OCI-LY1 (cell line): ENCODE data around the gene HS3ST3B1.

Source experiments
- H2AFZ ChIP-seq: fragments of 200-600 bp; sonication (generic), shearing (Covaris generic); 2 replicates; pipeline ENCODE4 v1.6.0; 2014; ENCODE audit warnings: antibody characterized with exemption, mild to moderate bottlenecking, low read length
- H3F3A ChIP-seq: fragments of 200-600 bp; sonication (generic), shearing (Covaris generic); 2 replicates; pipeline ENCODE4 v1.6.0; 2014; ENCODE audit warnings: mild to moderate bottlenecking, antibody characterized with exemption, low read length, moderate library complexity; ENCODE audit not compliant: insufficient read depth
- H3K27ac ChIP-seq: fragments of 200-600 bp; sonication (generic); 2 replicates; pipeline ENCODE4 v1.5.1; 2014; ENCODE audit warnings: low read length, mixed run types, mild to moderate bottlenecking, low read depth; ENCODE audit not compliant: poor library complexity, severe bottlenecking
- H3K27me3 ChIP-seq: fragments of 200-600 bp; sonication (generic); 2 replicates; pipeline ENCODE4 v1.6.0; 2014; ENCODE audit warnings: antibody characterized with exemption, mild to moderate bottlenecking, low read length, moderate library complexity; ENCODE audit not compliant: insufficient read depth
- H3K36me3 ChIP-seq: fragments of 200-600 bp; sonication (generic); 2 replicates; pipeline ENCODE4 v1.6.1; 2014; ENCODE audit warnings: mild to moderate bottlenecking, antibody characterized with exemption, low read length, moderate library complexity, mixed read lengths; ENCODE audit not compliant: insufficient read depth
- H3K4me1 ChIP-seq: fragments of 200-600 bp; sonication (generic); 2 replicates; pipeline ENCODE4 v1.5.1; 2014; ENCODE audit warnings: mild to moderate bottlenecking, low read length, moderate library complexity; ENCODE audit not compliant: insufficient read depth, severe bottlenecking
- H3K4me2 ChIP-seq: fragments of 200-600 bp; sonication (generic), shearing (Covaris generic); 2 replicates; pipeline ENCODE4 v1.6.1; 2014; ENCODE audit warnings: low read length
- H3K4me3 ChIP-seq: fragments of 200-600 bp; sonication (generic); 2 replicates; pipeline ENCODE4 v1.5.1; 2014; ENCODE audit warnings: low read length, low read depth, mild to moderate bottlenecking, mixed read lengths; ENCODE audit not compliant: poor library complexity, severe bottlenecking
- H3K79me2 ChIP-seq: fragments of 200-600 bp; shearing (Covaris generic); 2 replicates; pipeline ENCODE4 v1.6.1; 2016; ENCODE audit warnings: mixed run types, low read length, mixed read lengths; ENCODE audit not compliant: insufficient read depth
- H3K9ac ChIP-seq: fragments of 200-600 bp; sonication (generic), shearing (Covaris generic); 2 replicates; pipeline ENCODE4 v1.6.1; 2014; ENCODE audit warnings: mild to moderate bottlenecking, low read length, mixed read lengths
- H3K9me2 ChIP-seq: fragments of 200-600 bp; sonication (generic), shearing (Covaris generic); 2 replicates; pipeline ENCODE4 v1.6.1; 2014; ENCODE audit warnings: low read depth, mild to moderate bottlenecking, low read length, mixed read lengths
- H3K9me3 ChIP-seq: fragments of 200-600 bp; shearing (Covaris generic); 2 replicates; pipeline ENCODE4 v1.6.1; 2014; ENCODE audit warnings: low read length, mixed read lengths
- H4K20me1 ChIP-seq: fragments of 200-600 bp; sonication (generic), shearing (Covaris generic); 2 replicates; pipeline ENCODE4 v1.6.0; 2016; ENCODE audit warnings: mild to moderate bottlenecking, low read length; ENCODE audit not compliant: insufficient read depth
- EZH2 ChIP-seq: fragments of 200-600 bp; sonication (generic), shearing (Covaris generic); IDR thresholded peaks from 2 replicates; pipeline ENCODE4 v1.8.0; 2017; ENCODE audit warnings: borderline replicate concordance, mixed run types, mild to moderate bottlenecking, antibody characterized with exemption, low read length, moderate library complexity, mixed read lengths
- TF ChIP-seq, protein P1 (sequence below): fragments of 200-600 bp; sonication (generic), shearing (Covaris generic); IDR thresholded peaks from 2 replicates; pipeline ENCODE4 v1.5.1; 2017; ENCODE audit warnings: mild to moderate bottlenecking, antibody characterized with exemption, low read length, moderate library complexity, mixed read lengths

HS3ST3B1 gene

DNA sequence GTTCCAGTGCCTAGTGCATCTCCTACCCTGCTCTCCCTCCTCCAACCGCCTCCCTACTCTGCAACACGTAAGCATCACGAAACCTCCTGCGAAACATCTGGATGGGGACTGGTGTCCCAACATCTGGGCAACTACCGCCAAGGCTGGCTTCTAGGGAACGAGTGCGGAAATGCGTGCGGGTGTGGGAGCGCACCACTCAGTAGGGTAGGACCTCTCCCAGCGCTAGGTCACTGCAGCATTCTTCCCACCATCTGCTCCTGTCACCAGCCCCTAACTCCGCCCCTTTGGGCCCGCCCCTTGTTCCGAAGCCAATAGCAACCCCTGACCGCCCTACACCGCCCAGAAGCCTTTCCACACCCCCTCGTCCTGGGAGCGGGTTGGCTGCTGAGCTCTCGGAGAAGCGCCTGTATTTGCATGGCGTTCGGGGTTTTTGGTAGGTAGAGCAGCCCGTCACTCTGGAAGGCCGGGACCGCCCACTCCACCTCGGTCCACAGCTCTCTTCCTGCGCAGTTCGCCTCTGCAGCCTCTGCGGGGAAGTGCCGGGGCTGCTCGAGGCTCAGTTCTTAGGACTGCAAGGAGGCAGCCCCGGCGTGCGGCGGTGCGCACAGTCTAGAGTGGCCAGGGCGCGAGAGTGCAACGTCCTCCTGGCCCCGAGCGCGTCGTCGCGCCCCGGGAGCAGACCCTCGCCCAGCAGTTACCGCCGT, at the start of gene HS3ST3B1:
Gene HS3ST3B1, plus strand, starts transcription at position 507 of the 704 bp plus-strand sequence. CDS start 438 bp downstream, outside the sequence.
- H3K4me3 ChIP-seq, result peak within 1 kb of the TSS; percentile 52
- peak within 1 kb of the TSS; percentile 73 for H3K4me2 ChIP-seq
- no peak for TF ChIP-seq EZH2
- TF ChIP-seq, protein P1, sequence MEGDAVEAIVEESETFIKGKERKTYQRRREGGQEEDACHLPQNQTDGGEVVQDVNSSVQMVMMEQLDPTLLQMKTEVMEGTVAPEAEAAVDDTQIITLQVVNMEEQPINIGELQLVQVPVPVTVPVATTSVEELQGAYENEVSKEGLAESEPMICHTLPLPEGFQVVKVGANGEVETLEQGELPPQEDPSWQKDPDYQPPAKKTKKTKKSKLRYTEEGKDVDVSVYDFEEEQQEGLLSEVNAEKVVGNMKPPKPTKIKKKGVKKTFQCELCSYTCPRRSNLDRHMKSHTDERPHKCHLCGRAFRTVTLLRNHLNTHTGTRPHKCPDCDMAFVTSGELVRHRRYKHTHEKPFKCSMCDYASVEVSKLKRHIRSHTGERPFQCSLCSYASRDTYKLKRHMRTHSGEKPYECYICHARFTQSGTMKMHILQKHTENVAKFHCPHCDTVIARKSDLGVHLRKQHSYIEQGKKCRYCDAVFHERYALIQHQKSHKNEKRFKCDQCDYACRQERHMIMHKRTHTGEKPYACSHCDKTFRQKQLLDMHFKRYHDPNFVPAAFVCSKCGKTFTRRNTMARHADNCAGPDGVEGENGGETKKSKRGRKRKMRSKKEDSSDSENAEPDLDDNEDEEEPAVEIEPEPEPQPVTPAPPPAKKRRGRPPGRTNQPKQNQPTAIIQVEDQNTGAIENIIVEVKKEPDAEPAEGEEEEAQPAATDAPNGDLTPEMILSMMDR, result no peak
- H2AFZ ChIP-seq, result no peak within 1 kb of the TSS
- no peaks in the 10 kb centered on the region for H3K27me3 ChIP-seq
- H3K9me2 ChIP-seq, result no peaks in the 10 kb centered on the region
- no peaks in the 10 kb centered on the region for H3K36me3 ChIP-seq
- H3F3A ChIP-seq, result no peaks in the 10 kb centered on the region
- H3K9me3 ChIP-seq, result no peaks in the 10 kb centered on the region
- no peak within 1 kb of the TSS for H3K27ac ChIP-seq
- H4K20me1 ChIP-seq, result no peaks in the 10 kb centered on the region
- H3K79me2 ChIP-seq, result no peaks in the 10 kb centered on the region
- peaks cover 8% of the 10 kb centered on the region for H3K4me1 ChIP-seq
- no peak within 1 kb of the TSS for H3K9ac ChIP-seq

- H3K79me2 ChIP-seq, result no peaks in the 10 kb centered on the region
- no peak for TF ChIP-seq EZH2
- TF ChIP-seq, protein P1, result no peak
- no peak overlapping the region for H3K4me3 ChIP-seq
- H3K36me3 ChIP-seq, result no peaks in the 10 kb centered on the region
- H3K4me2 ChIP-seq, result no peak overlapping the region
- H3K9me3 ChIP-seq, result no peaks in the 10 kb centered on the region
- no peaks in the 10 kb centered on the region for H4K20me1 ChIP-seq
- H3K9me2 ChIP-seq, result no peaks in the 10 kb centered on the region
- H2AFZ ChIP-seq, result no peak overlapping the region
- no peaks in the 10 kb centered on the region for H3F3A ChIP-seq
- no peak overlapping the region for H3K9ac ChIP-seq
- no peaks in the 10 kb centered on the region; the same call in 1 of the 2 replicates for H3K27me3 ChIP-seq
- H3K4me1 ChIP-seq, result no peaks in the 10 kb centered on the region
- H3K27ac ChIP-seq, result no peak overlapping the region
These were observed 39.5 kb upstream of the HS3ST3B1 start for GRCh38 chr17:14261406-14261805.

DNA sequence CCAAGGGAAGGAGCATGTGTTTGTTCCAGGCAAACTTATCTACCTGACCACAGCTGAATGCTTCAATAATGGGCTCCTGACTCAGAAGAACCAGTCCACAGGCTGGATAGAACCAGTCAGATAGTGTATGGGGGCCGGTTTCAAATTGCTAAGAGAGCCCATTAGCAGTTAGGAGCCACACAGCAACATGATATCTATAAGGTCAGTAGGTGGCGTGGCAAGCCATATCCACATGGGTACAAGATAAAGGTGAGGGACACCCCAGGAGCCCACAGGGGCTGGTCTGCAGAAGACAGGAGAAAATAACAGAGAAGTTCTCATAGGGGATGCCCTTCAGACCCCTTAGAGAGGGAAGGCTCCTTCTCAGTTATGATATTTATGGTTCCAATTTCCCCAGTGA, 32.6 kb upstream of the HS3ST3B1 start:
- Histone ChIP-seq H3K4me1 (no peaks in the 10 kb centered on the region), H3K79me2 (no peaks in the 10 kb centered on the region), H3K36me3 (no peaks in the 10 kb centered on the region), H3K9ac (no peak overlapping the region), H3K9me2 (no peaks in the 10 kb centered on the region), H2AFZ (no peak overlapping the region), H3K27ac (no peak overlapping the region), H3K9me3 (no peaks in the 10 kb centered on the region), H4K20me1 (no peaks in the 10 kb centered on the region), H3K27me3 (no peaks in the 10 kb centered on the region; the same call in 1 of the 2 replicates), H3K4me3 (no peak overlapping the region), H3K4me2 (no peak overlapping the region), H3F3A (no peaks in the 10 kb centered on the region)
- no peak for TF ChIP-seq EZH2
- TF ChIP-seq, protein P1, result peak; percentile 41; the same call in 1 of the 2 replicates
